HG02981 (cell line): Measurements from ENCODE around the gene IKBKE.

Experiments used
- ATAC-seq: cut with Tn5 transposase; IDR thresholded peaks from one replicate; pipeline ENCODE4 v1.9.1; 2021; ENCODE audit warnings: mild to moderate bottlenecking, moderate library complexity; ENCODE audit not compliant: unreplicated experiment

IKBKE gene

GRCh38 chr1:206538901-206539640, 68.8 kb downstream of the IKBKE start:
- no peak for ATAC-seq

GRCh38 chr1:206540044-206540780, 69.9 kb downstream of the IKBKE start:
- ATAC-seq, result no peak

DNA sequence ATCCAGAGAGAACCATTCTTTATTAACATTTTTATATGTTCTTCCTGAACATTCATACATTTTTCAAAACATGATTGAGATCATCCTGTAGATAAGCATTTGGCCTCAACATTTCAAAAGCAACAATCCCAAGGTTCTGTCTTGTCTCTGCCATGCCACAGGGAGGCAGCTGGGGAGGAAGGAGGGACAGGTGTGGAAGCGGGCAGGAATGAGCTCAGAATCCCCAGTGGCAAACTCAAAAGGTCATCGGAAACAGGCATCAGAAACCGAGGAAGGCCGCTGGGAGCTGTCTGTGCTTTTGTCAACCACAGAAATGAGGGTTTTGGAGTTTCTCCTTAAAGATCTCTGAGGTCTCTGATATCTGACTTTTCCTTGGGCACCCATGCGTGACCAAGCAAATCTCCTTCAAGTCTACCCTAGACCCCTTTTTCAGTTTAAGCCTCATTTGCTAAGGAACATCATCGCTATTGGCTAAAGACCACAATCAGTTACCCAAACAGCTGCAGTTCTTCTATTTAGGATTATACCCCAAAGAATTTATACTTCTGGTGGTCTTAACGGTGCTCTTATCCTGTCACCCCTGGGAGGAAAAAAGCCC, 71.1 kb downstream of the IKBKE start:
- ATAC-seq, result no peak

GRCh38 chr1:206544562-206545257, 74.4 kb downstream of the IKBKE start:
- no peak for ATAC-seq

GRCh38 chr1:206545351-206545750, 75.1 kb downstream of the IKBKE start:
- no peak for ATAC-seq
